HepG2 (cell line): ENCODE results near the gene REEP2. TPM values are rescaled to one million over a fixed set of nuclear protein-coding genes. Genes with fewer than 3 reads are reported as not detected.

Experiments
- AGO2 ChIP-seq: fragments of 200-400 bp; formaldehyde crosslinking; optimal IDR thresholded peaks from 2 replicates; pipeline ENCODE3; 2017; ENCODE audit warnings: mild to moderate bottlenecking, low read depth, low read length, moderate library complexity
- ARID2 ChIP-seq: sonication (generic); formaldehyde crosslinking; IDR thresholded peaks from 2 replicates; pipeline ENCODE4 v1.8.1; 2022; ENCODE audit warnings: mild to moderate bottlenecking, missing genetic modification reagents, borderline replicate concordance
- CREB1 ChIP-seq, 2 experiments: fragments of 450-650 bp in 1 of 2; IDR thresholded peaks; 2 replicates each; pipeline ENCODE4 v1.6.1; 2016 to 2017; ENCODE audit warnings: control low read depth in 1 of 2, mild to moderate bottlenecking in 1 of 2, missing compliant biosample characterization in 1 of 2, missing genetic modification characterization in 1 of 2
- EZH2 ChIP-seq: conservative IDR thresholded peaks from 2 replicates; pipeline ENCODE4 v1.6.1; 2012; ENCODE audit warnings: mild to moderate bottlenecking, low read depth, low read length, moderate library complexity
- GTF2F1 ChIP-seq: fragments of 150-350 bp; IDR thresholded peaks from 2 replicates; pipeline ENCODE4 v1.6.1; 2014; ENCODE audit warnings: low read length
- LCORL ChIP-seq, 2 experiments: fragments of 450-650 bp in 1 of 2; sonication (generic) in 1 of 2; formaldehyde crosslinking in 1 of 2; IDR thresholded peaks; 2 replicates each; pipeline versions ENCODE4 v1.5.0 to v1.6.1; 2017 to 2020; ENCODE audit warnings: antibody characterized with exemption in 1 of 2, missing genetic modification reagents in 1 of 2
- MAF1 ChIP-seq: sonication (generic); formaldehyde crosslinking; IDR thresholded peaks from 2 replicates; pipeline ENCODE4 v1.5.0; 2020; ENCODE audit warnings: missing genetic modification reagents, borderline replicate concordance
- MED1 ChIP-seq: sonication (generic); formaldehyde crosslinking; IDR thresholded peaks from 2 replicates; pipeline ENCODE4 v1.4.0; 2020; ENCODE audit warnings: missing genetic modification reagents
- NCOA1 ChIP-seq: sonication (generic); formaldehyde crosslinking; IDR thresholded peaks from 2 replicates; pipeline ENCODE4 v1.9.0; 2021; ENCODE audit warnings: missing genetic modification reagents
- PHF21A ChIP-seq: sonication (generic); formaldehyde crosslinking; IDR thresholded peaks from 2 replicates; pipeline ENCODE4 v1.5.0; 2020; ENCODE audit warnings: mild to moderate bottlenecking, missing genetic modification reagents
- PLRG1 ChIP-seq: fragments of 450-650 bp; conservative IDR thresholded peaks from 2 replicates; pipeline ENCODE4 v1.6.1; 2016
- POLR2G ChIP-seq: fragments of 200-400 bp; formaldehyde crosslinking; IDR thresholded peaks from 2 replicates; pipeline ENCODE4 v1.6.1; 2018; ENCODE audit warnings: mild to moderate bottlenecking, low read depth, low read length, moderate library complexity
- RBFOX2 ChIP-seq: fragments of 200-400 bp; formaldehyde crosslinking; IDR thresholded peaks from 2 replicates; pipeline ENCODE4 v1.6.1; 2017; ENCODE audit warnings: low read depth, mild to moderate bottlenecking, low read length
- RFX1 ChIP-seq: fragments of 450-650 bp; IDR thresholded peaks from 2 replicates; pipeline ENCODE4 v1.6.1; 2017
- SIN3A ChIP-seq: IDR thresholded peaks from 2 replicates; pipeline ENCODE4 v1.6.1; 2011; ENCODE audit warnings: low read depth, mild to moderate bottlenecking, control low read depth, low read length, borderline replicate concordance
- TEAD2 ChIP-seq: sonication (generic); formaldehyde crosslinking; IDR thresholded peaks from 2 replicates; pipeline ENCODE4 v1.9.0; 2021; ENCODE audit warnings: missing genetic modification reagents
- ZBTB26 ChIP-seq: IDR thresholded peaks from 2 replicates; pipeline ENCODE4 v1.6.1; 2016; ENCODE audit warnings: missing compliant biosample characterization, missing genetic modification reagents, borderline replicate concordance
- ZBTB3 ChIP-seq: sonication (generic); formaldehyde crosslinking; IDR thresholded peaks from 2 replicates; pipeline ENCODE4 v1.4.0; 2020; ENCODE audit warnings: low read depth, mild to moderate bottlenecking, moderate library complexity, missing genetic modification reagents, borderline replicate concordance
- ZFP37 ChIP-seq: sonication (generic); formaldehyde crosslinking; IDR thresholded peaks from 2 replicates; pipeline ENCODE4 v1.4.0; 2020; ENCODE audit warnings: missing genetic modification reagents, borderline replicate concordance
- ZNF264 ChIP-seq: sonication (generic); formaldehyde crosslinking; IDR thresholded peaks from 2 replicates; pipeline ENCODE4 v1.4.0; 2020; ENCODE audit warnings: missing genetic modification reagents
- ZNF589 ChIP-seq: sonication (generic); formaldehyde crosslinking; conservative IDR thresholded peaks from 2 replicates; pipeline ENCODE4 v1.8.0; 2022; ENCODE audit warnings: mild to moderate bottlenecking, moderate library complexity, missing genetic modification reagents
- ZNF607 ChIP-seq: sonication (generic); formaldehyde crosslinking; IDR thresholded peaks from 2 replicates; pipeline ENCODE4 v1.5.1; 2020; ENCODE audit warnings: missing genetic modification reagents, mild to moderate bottlenecking, borderline replicate concordance
- ZNF788 ChIP-seq: sonication (generic); formaldehyde crosslinking; IDR thresholded peaks from 2 replicates; pipeline ENCODE4 v1.5.0; 2020; ENCODE audit warnings: mild to moderate bottlenecking, missing genetic modification reagents, borderline replicate concordance
- ZSCAN25 ChIP-seq: sonication (generic); formaldehyde crosslinking; IDR thresholded peaks from 2 replicates; pipeline ENCODE4 v1.8.0; 2022; ENCODE audit warnings: mild to moderate bottlenecking, missing genetic modification reagents
- polyA plus RNA-seq, 8 experiments: library from polyadenylated mRNA; depleted of rRNA in 3 of 8; stranded (reverse) in 7 of 8; unstranded in 1 of 8; fragments of >200 nt; fragmentation: Illumina TruSeq in 4 of 8; extraction: Trizol in 4 of 8; gene quantifications; 2 replicates each; pipeline versions ENCODE4 v1.2.1 to v1.2.3, GENCODE V29; 2011 to 2016; ENCODE audit warnings: low read depth in 4 of 8, missing spikeins in 1 of 8, mixed read lengths in 1 of 8; ENCODE audit not compliant: insufficient read depth in 1 of 8
- total RNA-seq, 5 experiments: library from RNA; depleted of rRNA; stranded (reverse); fragments of >200 nt; fragmentation: Illumina TruSeq; extraction: Trizol; gene quantifications; 2 replicates each; pipeline ENCODE4 v1.2.3, GENCODE V29; 2016; ENCODE audit warnings: low read depth in 1 of 5
- TF ChIP-seq, protein P1 (sequence below): sonication (generic); formaldehyde crosslinking; conservative IDR thresholded peaks from 2 replicates; pipeline ENCODE4 v1.8.0; 2022; ENCODE audit warnings: mild to moderate bottlenecking, moderate library complexity, missing genetic modification reagents
- TF ChIP-seq, protein P2 (sequence below): IDR thresholded peaks from 2 replicates; pipeline ENCODE4 v1.6.1; 2016; ENCODE audit warnings: missing biosample characterization, missing genetic modification reagents, low read depth

The REEP2 gene
- total and polyA plus RNA-seq, 2 of the 13 experiments (the other 11 are each of a cell fraction or from before 2014, with no cell fraction given) = 5.3 to 7.8 TPM

GRCh38 chr5:138465261-138466124 is 26.6 kb downstream of the REEP2 start, which contains the start of gene EGR1 (continued):
- TF ChIP-seq ZBTB26 (peak; percentile 57), SIN3A (0 out of 2 replicates have a peak, but pooled peaks have one; percentile 11), CREB1 (IDR thresholded peaks at IDR 0.05) (peak; percentile 93), CREB1 (CRISPR knock-in tag; IDR thresholded peaks at IDR 0.05) (peak; percentile 89), MAF1 (no peak), ARID2 (CRISPR knock-in tag) (no peak), GTF2F1 (peak; percentile 94), RBFOX2 (peak; percentile 76), PHF21A (CRISPR knock-in tag) (no peak; the same call in 1 of the 2 replicates), ZNF788 (CRISPR knock-in tag) (0 out of 2 replicates have a peak, but pooled peaks have one; percentile 1), ZNF607 (CRISPR knock-in tag) (peak; percentile 21; the same call in 1 of the 2 replicates), LCORL (IDR thresholded peaks at IDR 0.05) (no peak), LCORL (CRISPR knock-in tag; IDR thresholded peaks at IDR 0.05) (peak; percentile 10; the same call in 1 of the 2 replicates), ZBTB3 (CRISPR knock-in tag) (0 out of 2 replicates have a peak, but pooled peaks have one; percentile 55), ZNF589 (CRISPR knock-in tag) (no peak), PLRG1 (no peak), EZH2 (no peak), ZFP37 (CRISPR knock-in tag) (no peak), POLR2G (peak; percentile 92), AGO2 (peak; percentile 75), NCOA1 (CRISPR knock-in tag) (0 out of 2 replicates have a peak, but pooled peaks have one; percentile 7), MED1 (CRISPR knock-in tag) (no peak; the same call in none of the 2 replicates), TEAD2 (no peak), ZNF264 (CRISPR knock-in tag) (no peak), ZSCAN25 (CRISPR knock-in tag) (no peak), RFX1 (no peak)
- TF ChIP-seq, protein P1, sequence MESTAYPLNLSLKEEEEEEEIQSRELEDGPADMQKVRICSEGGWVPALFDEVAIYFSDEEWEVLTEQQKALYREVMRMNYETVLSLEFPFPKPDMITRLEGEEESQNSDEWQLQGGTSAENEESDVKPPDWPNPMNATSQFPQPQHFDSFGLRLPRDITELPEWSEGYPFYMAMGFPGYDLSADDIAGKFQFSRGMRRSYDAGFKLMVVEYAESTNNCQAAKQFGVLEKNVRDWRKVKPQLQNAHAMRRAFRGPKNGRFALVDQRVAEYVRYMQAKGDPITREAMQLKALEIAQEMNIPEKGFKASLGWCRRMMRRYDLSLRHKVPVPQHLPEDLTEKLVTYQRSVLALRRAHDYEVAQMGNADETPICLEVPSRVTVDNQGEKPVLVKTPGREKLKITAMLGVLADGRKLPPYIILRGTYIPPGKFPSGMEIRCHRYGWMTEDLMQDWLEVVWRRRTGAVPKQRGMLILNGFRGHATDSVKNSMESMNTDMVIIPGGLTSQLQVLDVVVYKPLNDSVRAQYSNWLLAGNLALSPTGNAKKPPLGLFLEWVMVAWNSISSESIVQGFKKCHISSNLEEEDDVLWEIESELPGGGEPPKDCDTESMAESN (CRISPR knock-in tag) = no peak; the same call in 1 of the 2 replicates
- TF ChIP-seq, protein P2, sequence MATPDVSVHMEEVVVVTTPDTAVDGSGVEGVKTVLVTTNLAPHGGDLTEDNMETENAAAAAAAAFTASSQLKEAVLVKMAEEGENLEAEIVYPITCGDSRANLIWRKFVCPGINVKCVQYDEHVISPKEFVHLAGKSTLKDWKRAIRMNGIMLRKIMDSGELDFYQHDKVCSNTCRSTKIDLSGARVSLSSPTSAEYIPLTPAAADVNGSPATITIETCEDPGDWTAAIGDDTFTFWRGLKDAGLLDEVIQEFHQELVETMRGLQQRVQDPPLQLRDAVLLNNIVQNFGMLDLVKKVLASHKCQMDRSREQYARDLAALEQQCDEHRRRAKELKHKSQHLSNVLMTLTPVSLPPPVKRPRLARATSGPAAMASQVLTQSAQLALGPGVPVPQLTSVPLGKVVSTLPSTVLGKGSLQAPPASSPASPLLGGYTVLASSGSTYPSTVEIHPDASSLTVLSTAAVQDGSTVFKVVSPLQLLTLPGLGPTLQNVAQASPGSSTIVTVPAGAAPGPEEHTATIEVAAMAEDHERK = no peak
